Heart right ventricle (tissue), 16 donors: Measurements from ENCODE around the gene PLPPR5. TPM values are rescaled to one million over a fixed set of nuclear protein-coding genes. Genes with fewer than 3 reads are reported as not detected.

Experiments used
- ATAC-seq, 8 donors: fragments of 200-7000 bp; cut with Tn5 transposase; one replicate each; pipeline ENCODE4 v1.9.1; 2020; ENCODE audit warnings: mild to moderate bottlenecking in 8 of 8, moderate library complexity in 8 of 8, moderate number of reproducible peaks in 1 of 8
- DNase-seq, 2 donors: peaks; one replicate each; pipeline ENCODE4 v3.0.0-alpha.2; 2020
- H3K27ac ChIP-seq, 10 donors: fragments of 200-600 bp; sonication (generic) in 2 of 10; one replicate each; pipeline versions ENCODE4 v1.5.0 to v1.8.0; 2020 to 2022; ENCODE audit warnings: mild to moderate bottlenecking in 3 of 10
- H3K27me3 ChIP-seq, 7 donors: fragments of 200-600 bp; one replicate each; pipeline ENCODE4 v1.8.0; 2021 to 2022; ENCODE audit warnings: mild to moderate bottlenecking in 2 of 7
- H3K36me3 ChIP-seq, 9 donors: fragments of 200-600 bp; sonication (generic) in 1 of 9; one replicate each; pipeline versions ENCODE4 v1.5.0 to v1.8.0; 2020 to 2022; ENCODE audit warnings: mild to moderate bottlenecking in 2 of 9
- H3K4me1 ChIP-seq, 9 donors: fragments of 200-600 bp; sonication (generic) in 1 of 9; one replicate each; pipeline versions ENCODE4 v1.5.0 to v1.8.0; 2020 to 2022; ENCODE audit warnings: mild to moderate bottlenecking in 4 of 9
- H3K4me3 ChIP-seq, 10 donors: fragments of 200-600 bp; sonication (generic) in 2 of 10; one replicate each; pipeline versions ENCODE4 v1.5.0 to v1.8.0; 2020 to 2022; ENCODE audit warnings: mild to moderate bottlenecking in 7 of 10, moderate library complexity in 2 of 10
- H3K9me3 ChIP-seq, 11 donors: fragments of 200-600 bp in 10 of 11; sonication (generic) in 2 of 11; one replicate each; pipeline versions ENCODE4 v1.5.0 to v1.8.0; 2013 to 2022; ENCODE audit warnings: mild to moderate bottlenecking in 2 of 11, control low read depth in 1 of 11, moderate library complexity in 1 of 11
- CTCF ChIP-seq, 9 donors: fragments of 200-600 bp; sonication (generic) in 2 of 9; IDR thresholded peaks; one replicate each; pipeline versions ENCODE4 v1.5.0 to v1.8.0; 2021 to 2022; ENCODE audit warnings: antibody characterized with exemption in 9 of 9, mild to moderate bottlenecking in 5 of 9, moderate library complexity in 1 of 9
- WGBS, 2 donors: extraction: QIAGEN DNeasy Blood & Tissue Kit; methylation state at CpG; one replicate each; pipeline ENCODE4 v1.1.7; 2013; ENCODE audit warnings: inconsistent platforms in 1 of 2; 5-methylcytosine and 5-hydroxymethylcytosine counted together
- intact Hi-C, 10 donors: fragments of 100-400 bp; cut with DNase I; formaldehyde crosslinking; loops; one replicate each; pipeline versions ENCODE4 v1.11.1 to v1.14.2; 2022
- polyA plus RNA-seq, 2 donors: library from polyadenylated mRNA; stranded (reverse); fragments of 200-250 nt; gene quantifications; one replicate each; pipeline ENCODE4 v1.2.3, GENCODE V29; 2013
- total RNA-seq, 10 donors: library from RNA; stranded (reverse); fragmentation: NEBNext Ultra II Directional in 3 of 10; extraction: Animal tissue kit (Norgen Biotek cat#: 25700) in 3 of 10; gene quantifications; one replicate each; pipeline versions ENCODE4 v1.2.1 to v1.2.4, GENCODE V29; 2021 to 2023
- donor health status: Arrhythmogenic right ventricular cardiomyopathy.
- donor health status: ischemic (EF 13 %, LVEDD 7.1; RV severe dilation, severe dysfunction).
- donor health status: healthy with polysubstance abuse.
- donor health status: DM: no; HTN: yes; CAD: no.
- donor health status: DM: no; HTN: no; CAD: no.
- donor health status: ischemic (EF 25% LVEDD 6.9; RV normal size, moderate dysfunction).
- donor health status: ischemic (EF 25% LVEDD 5.7; RV mildly dilated, moderate dysfunction).
- donor health status: healthy.
- donor health status: DM: yes; HTN: yes; CAD: no.
- donor health status: Ischemic cardiomyopathy.
- donor health status: ischemic (EF 35%, LVEDD 5.7; RV mildly dilated, moderate dysfunction).
- donor health status: nonischemic (EF 11% LVEDD 7.7; RV severe dilation, severe dysfunction).
- donor health status: DM: yes; HTN: yes; CAD: no.
- donor health status: PGD.
- donor health status: ischemic (EF 29% LVEDD 5.4; RV normal size, mild dysfunction).
- donor health status: nonischemic (EF 23%, LVEDD 6.1; RV moderate dilation, normal function).

The PLPPR5 gene
- total and polyA plus RNA-seq, 12 donors: 0.08 TPM; not detected in 11

DNA sequence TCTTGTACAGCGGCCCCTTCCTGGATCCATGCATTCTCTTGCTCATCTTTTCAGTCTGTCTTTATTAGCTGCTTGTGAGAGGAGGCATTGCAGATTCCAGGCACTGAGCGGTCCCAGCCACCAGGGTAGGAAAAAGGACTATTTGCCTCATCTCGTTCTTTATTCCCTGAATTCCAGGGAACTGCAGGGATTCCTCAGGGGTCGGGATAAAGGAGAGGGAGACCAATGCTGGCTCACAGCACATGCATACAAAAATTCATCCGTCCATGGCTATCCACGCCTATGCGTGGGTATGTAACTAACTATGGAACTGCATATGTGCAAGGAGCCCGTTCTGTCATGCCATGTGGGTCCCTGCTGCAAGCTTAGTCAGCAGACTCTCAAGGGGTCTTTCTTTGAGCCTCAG, 879 bp upstream of the PLPPR5 start:
- H3K27me3 ChIP-seq: peaks cover 12 to 93% (median 75%) of the 10 kb centered on the region in 7 donors
- no peaks in the 10 kb centered on the region for H3K36me3 ChIP-seq
- intact Hi-C loops: no loop called here
- ATAC-seq: no peak
- 22 to 23% methylated on average over 8 of the region's 8 CpGs for WGBS, 2 donors
- no peak for TF ChIP-seq CTCF (IDR thresholded peaks at IDR 0.05)
- no peak overlapping the region for H3K27ac ChIP-seq
- no peaks in the 10 kb centered on the region for H3K9me3 ChIP-seq
- DNase-seq: no peak
- no peak overlapping the region for H3K4me3 ChIP-seq
- H3K4me1 ChIP-seq: peaks cover 0 to 13% (median 9%) of the 10 kb centered on the region in 9 donors

GRCh38 chr1:99004254-99004860, 304 bp downstream of the PLPPR5 start:
- ATAC-seq: peak in 2 of 8 donors; percentile 29 to 35
- H3K27me3 ChIP-seq: peaks cover 12 to 94% (median 75%) of the 10 kb centered on the region in 7 donors
- DNase-seq: peak in 1 of 2 donors; percentile 6

GRCh38 chr1:99003581-99004253, 944 bp downstream of the PLPPR5 start:
- H3K27me3 ChIP-seq: peaks cover 12 to 88% (median 69%) of the 10 kb centered on the region in 7 donors
- H3K36me3 ChIP-seq: no peaks in the 10 kb centered on the region
- H3K9me3 ChIP-seq: no peaks in the 10 kb centered on the region
- 8 to 14% methylated on average over 20 of the region's 20 CpGs for WGBS, 2 donors
- peak overlapping the region in 6 of 10 donors; percentile 14 to 45 (median 31) for H3K4me3 ChIP-seq
- TF ChIP-seq CTCF (IDR thresholded peaks at IDR 0.05): no peak
- no peak overlapping the region for H3K27ac ChIP-seq
- intact Hi-C loops: no loop called here
- DNase-seq (no peak), ATAC-seq (no peak)
- peaks cover 0 to 13% (median 9%) of the 10 kb centered on the region in 9 donors for H3K4me1 ChIP-seq

More at GRCh38 chr1:99004254-99004860, 304 bp downstream of the PLPPR5 start:
- Histone ChIP-seq H3K36me3 (no peaks in the 10 kb centered on the region), H3K27ac (no peak overlapping the region), H3K4me3 (peak overlapping the region in 9 of 10 donors; percentile 14 to 45 (median 28)), H3K9me3 (no peaks in the 10 kb centered on the region), H3K4me1 (peaks cover 0 to 13% (median 9%) of the 10 kb centered on the region in 9 donors)
- intact Hi-C loops: no loop called here
- no peak for TF ChIP-seq CTCF (IDR thresholded peaks at IDR 0.05)
- 1% methylated on average over 46 to 66 of the region's 66 CpGs for WGBS, 2 donors

DNA sequence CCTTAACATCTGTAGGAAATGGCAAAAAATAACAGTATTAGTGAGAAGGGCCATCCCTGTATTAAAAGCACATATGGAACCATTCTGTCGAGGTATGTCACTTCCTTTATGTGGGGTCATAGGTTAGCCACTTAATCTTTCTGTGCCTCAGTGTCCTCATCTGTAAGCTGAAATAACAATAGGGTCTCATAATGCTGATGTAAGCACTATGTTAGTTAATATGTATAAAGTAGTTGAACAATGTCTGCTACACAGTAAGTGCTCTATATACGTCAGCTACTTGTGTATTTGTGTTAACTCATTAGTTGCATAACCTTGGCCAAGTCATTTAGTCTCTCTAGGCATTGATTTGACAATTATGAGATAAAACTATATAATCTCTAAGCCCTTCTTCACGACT, 11.8 kb downstream of the PLPPR5 start:
- TF ChIP-seq CTCF (IDR thresholded peaks at IDR 0.05): no peak
- intact Hi-C loops: no loop called here
- H3K27ac ChIP-seq: no peak overlapping the region

More for the DNA sequence above, 11.8 kb downstream of the PLPPR5 start:
- H3K4me1 ChIP-seq: no peaks in the 10 kb centered on the region
- H3K4me3 ChIP-seq: no peak overlapping the region
- no peak for DNase-seq
- no peak for ATAC-seq
- H3K9me3 ChIP-seq: no peaks in the 10 kb centered on the region
- 57 to 62% methylated on average over 3 of the region's 3 CpGs for WGBS, 2 donors
- no peaks in the 10 kb centered on the region for H3K36me3 ChIP-seq
- H3K27me3 ChIP-seq: peaks cover 0 to 3% (median 0%) of the 10 kb centered on the region in 7 donors
